Pulmonary artery endothelial cell (primary cell): ENCODE results near the gene PLA1A. TPM values are rescaled to one million over a fixed set of nuclear protein-coding genes. Genes with fewer than 3 reads are reported as not detected.
"Not testable (repeated sequence)": the region's sequence is repeated elsewhere in the genome, so short reads cannot be mapped to it uniquely, and the experiment has no call there.

Experiments
- DNase-seq: peaks from one replicate; pipeline ENCODE4 v3.0.0-alpha.2; 2011; ENCODE audit warnings: low read depth, low spot score
- total RNA-seq: library from RNA; depleted of rRNA; stranded (reverse); fragments of >200 nt; gene quantifications from 2 replicates; pipeline ENCODE4 v1.2.3, GENCODE V29; 2014

The PLA1A gene
- 0.28 and 0.92 TPM in 2 replicates for total RNA-seq

DNA sequence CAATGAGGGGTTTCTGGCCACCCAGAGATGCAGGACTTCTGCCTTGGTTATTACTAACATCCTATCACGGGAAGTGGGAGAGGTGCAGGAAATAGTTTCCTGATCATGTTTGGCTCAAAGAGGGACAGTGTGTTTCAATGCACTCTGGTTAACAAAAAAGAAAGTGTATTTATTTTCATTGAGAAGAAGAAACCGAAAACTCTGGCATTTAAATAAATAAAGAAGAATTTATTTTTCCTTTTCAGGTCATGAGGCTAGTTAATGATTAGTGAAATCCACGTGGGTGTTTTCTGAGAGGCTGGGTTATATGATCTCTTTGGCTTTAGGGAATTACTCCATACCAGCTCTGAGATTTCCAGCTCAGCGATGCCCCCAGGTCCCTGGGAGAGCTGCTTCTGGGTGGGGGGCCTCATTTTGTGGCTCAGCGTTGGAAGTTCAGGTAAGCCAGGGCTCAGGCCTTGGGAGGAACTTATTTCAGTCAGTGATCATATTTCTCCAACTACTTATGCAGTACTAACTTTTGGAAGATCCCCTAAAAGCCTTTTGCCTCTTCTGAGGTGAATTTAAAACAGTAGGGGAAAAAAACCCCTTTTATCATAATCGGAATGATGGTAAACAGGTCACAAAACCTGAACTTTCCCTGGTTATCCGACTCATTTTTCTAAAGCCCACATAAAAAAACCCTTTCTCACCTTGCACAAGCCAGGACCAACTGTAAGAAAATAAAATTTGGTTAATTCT is at the start of gene PLA1A:
TSS of gene PLA1A (plus strand) at position 338 of the 741 bp plus-strand sequence. CDS start at position 367, 29 bp downstream.
- no peak for DNase-seq

DNA sequence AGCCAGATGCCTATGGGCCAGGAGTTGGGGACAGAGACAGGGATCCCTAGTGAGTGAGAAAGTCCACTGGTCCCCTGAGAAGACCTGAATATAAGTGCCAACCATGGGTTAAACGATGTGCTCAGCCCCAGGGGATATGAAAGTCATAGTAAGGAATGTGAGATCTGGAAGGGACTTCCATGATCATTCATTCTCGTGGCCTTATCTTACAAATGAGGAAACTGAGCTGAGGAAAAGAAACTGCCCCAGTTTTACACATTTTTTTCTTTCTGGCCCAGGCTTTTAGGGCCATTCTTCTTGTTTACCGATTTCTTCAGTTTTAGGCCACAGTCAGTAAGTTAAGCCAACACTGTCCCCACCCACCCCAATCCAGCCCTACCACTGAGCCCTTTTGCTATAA is 49.3 kb upstream of the PLA1A start:
- no peak for DNase-seq

DNA sequence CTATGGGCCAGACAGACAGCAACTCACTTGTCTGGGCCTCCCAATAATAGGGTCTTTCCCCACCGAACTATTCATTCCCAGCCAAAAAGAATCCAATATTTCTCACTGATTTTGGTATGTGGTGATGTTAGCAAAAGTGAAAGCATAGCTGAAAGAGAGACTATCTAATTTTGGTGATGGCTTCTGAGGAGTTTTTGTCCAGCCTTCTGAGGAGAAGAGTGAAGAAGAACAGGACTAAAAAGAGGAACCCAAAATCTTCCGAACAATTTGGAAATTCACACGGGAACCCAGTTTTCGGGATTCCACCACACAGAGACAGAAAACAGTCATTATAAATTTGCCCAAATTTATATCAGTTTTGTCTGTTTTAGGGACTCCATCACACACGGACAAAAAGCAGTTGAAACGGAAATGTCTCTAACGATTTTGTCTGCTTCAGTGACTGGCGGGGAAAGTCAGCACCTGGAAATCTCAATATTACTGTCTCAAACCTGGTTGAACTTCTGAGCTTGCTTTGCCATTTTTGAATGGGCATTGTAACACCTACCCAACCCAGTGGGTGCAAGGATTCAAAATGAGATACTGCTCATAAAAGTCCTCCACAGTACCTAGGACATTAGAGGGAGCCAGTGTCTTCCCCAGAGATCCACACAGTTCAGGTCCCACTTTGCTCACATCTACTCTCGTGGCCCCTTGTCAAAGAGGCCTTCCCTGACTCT is 47.3 kb upstream of the PLA1A start:
- DNase-seq, result no peak

DNA sequence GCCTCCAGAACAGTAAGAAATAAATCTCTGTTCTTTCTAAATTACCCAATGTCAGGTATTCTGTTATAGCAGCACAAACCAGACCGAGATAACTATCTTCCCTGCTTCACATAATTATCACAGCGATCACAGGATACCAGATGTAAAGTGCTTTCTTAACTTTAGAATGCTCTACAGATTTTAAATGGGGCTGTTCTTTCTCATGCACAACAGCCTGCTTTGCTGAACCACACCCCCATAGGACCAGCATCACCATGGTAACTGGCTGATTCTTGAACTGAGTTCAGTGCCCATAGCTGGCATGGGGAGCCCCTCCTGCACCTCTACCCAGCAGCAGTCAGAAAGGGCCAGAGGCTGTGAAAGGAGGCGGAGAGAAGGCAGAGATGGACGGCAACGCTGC is 46.1 kb upstream of the PLA1A start:
- no peak for DNase-seq

- DNase-seq, result not testable (repeated sequence)
Measured at GRCh38 chr3:119552928-119553327, 44.8 kb upstream of the PLA1A start.

DNA sequence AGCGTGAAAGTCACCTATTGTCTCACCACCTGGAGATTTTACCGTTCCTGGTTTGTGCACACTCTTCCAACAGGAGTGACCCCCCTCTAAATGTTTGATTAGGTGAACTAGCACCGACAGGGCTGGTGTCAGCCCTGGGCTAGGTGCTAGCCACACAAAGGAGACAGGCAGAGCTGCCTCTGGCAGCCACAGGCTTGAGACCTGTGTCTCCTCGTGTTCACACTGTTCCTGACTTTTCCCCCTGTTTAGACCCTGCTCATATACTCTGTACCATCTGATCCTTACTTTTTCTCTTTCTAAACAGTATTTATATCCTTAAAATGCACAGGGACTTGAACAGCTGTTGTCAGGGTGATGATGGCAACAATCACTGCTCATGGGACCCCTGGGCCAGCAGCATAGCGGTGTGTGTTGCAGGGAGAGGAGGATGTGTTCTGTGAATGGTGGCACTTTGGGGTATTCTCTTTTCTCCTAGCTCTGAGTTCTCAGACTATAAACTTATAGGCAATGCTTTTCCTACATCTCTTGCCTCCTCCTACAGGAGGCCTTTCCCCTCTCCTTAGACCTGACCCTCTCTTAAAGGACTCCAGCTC is 43.8 kb upstream of the PLA1A start:
- no peak for DNase-seq

GRCh38 chr3:119555309-119555735 is 42.4 kb upstream of the PLA1A start:
- no peak for DNase-seq

DNA sequence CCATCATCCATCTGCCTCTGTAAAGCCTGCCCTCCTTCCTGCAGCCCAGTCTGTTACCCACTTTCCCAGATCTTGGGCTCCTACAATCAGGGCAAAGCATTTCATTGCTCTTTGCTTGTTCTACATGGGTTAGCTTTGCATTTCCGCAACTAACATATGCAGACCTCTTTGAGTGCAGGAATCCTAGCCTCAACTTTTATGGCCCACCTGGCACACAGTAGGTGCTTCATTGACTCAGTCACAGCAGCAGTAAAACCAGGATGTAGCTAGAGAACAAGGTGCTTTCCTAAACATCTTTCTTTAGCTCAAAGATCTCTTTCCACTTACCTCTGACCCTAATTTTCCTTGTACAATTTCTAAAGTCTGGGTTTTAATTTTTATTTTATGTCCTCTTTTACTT is 41.8 kb upstream of the PLA1A start:
- DNase-seq, result no peak

DNA sequence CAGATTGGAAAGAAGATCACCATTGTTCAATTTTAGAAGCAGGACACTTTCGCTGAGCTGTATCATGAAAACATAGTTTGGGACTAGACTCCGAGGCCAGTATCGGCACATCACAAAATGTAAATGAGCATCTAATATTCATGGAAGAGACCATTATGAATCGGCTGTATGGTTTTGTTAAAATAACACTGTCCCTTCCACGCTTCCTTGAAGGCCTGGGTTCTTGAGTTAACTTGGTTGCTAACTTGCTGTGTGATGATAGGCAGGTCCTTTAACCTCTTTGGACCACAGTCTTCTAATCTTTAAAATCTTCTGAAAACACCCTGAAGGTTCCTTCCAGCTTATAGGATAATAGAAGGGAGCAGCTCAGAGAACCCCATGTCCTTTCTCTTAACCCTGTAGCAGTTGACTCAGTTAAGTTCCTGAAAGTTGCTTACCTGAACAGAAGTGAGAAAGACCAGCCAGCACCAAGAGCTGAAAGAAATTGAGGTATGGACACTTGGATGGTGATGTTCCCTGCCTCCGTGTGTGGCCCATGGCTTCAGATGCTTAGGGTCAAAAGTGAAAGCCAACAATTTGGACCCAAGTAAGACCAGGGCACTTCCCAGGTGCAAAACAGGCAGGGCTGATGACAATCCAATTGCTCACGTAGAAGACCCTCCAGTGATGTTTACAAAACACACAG is 40.4 kb upstream of the PLA1A start:
- no peak for DNase-seq

- DNase-seq, result no peak
Measured at GRCh38 chr3:119557877-119558269, 39.8 kb upstream of the PLA1A start.

- DNase-seq, result no peak
Measured at GRCh38 chr3:119558626-119559317, 38.9 kb upstream of the PLA1A start.

DNA sequence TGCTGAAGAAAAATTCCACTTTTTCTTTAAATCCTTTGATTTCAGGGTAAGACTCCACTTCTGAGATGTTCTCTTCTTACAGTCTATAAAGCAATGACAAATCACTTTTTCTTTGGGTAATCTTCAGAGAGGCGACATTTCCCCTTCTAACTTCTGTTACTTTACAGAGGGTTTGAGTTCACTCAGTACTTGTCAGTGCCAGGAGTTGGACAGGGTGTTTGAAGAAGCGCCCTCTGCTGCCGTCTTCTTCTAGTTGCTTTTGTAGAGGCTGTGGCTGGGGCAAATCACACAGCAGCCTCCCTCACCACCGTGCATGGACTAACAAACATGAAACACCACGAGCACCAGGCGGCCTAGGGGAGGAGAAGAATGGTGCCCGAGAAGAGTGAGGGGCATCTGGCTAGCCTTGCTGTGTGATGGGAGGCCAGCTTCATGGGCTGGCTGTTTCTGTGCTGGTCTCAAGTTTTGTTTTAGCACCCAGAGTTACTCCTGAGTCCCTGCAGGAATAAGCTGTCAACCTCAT is 38.2 kb upstream of the PLA1A start, which contains the start of gene CD80:
TSS of gene CD80 (minus strand) at position 174 of the 523 bp plus-strand sequence. CDS start 1,886 bp downstream, outside the sequence.
- DNase-seq, result no peak

DNA sequence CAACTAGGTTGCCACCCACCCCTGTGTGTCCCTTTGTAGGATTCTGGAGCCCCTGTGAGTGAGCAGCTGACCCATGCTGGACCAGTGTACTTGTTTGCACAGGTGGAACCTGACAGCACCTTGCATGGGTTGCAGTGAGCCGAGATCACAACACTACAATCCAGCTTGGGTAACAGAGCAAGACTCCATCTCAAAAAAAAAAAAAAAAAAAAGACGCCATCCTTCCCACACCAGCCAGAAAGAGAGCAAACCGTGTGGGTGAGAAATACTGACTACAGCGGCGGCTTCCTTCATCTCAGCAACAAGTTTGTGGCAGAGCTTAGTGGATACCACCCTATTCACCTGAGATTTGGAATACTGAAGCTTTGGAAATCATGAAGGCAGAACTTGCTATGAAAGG is 37.5 kb upstream of the PLA1A start:
- no peak for DNase-seq

- no peak for DNase-seq
Measured at GRCh38 chr3:119562307-119562961, 35.3 kb upstream of the PLA1A start.

DNA sequence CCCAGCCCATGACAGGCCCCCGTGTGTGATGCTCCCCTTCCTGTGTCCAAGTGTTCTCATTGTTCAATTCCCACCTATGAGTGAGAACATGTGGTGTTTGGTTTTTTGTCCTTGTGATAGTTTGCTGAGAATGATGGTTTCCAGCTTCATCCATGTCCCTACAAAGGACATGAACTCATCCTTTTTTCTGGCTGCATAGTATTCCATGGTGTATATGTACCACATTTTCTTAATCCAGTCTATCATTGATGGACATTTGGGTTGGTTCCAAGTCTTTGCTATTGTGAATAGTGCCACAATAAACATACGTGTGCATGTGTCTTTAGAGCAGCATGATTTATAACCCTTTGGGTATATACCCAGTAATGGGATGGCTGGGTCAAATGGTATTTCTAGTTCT is 34.4 kb upstream of the PLA1A start:
- DNase-seq, result not testable (repeated sequence)

- DNase-seq, result no peak
Measured at GRCh38 chr3:119569156-119569555, 28.5 kb upstream of the PLA1A start.

- DNase-seq, result no peak
Measured at GRCh38 chr3:119570229-119570628, 27.5 kb upstream of the PLA1A start.

DNA sequence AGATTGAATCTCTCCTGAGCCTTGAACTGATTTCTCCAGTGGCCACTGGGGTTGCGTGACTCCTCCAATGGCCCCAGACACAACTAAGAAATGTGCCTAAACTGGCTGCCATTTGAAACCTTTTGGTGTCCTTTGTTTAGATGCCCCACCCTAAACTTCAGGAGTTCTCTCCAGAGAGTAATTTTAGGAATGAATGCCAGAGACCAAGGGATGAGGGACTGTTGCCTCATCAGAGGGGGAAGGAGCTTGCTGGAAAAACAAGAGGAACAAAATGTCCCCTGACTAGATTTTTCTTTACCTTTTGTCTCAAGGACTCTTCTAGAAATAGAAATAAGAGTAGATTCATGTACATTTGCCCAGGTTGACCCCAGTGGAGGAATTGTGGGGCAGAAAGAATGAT is 26.5 kb upstream of the PLA1A start:
- DNase-seq, result no peak

GRCh38 chr3:119571688-119572087 is 26.0 kb upstream of the PLA1A start:
- no peak for DNase-seq

DNA sequence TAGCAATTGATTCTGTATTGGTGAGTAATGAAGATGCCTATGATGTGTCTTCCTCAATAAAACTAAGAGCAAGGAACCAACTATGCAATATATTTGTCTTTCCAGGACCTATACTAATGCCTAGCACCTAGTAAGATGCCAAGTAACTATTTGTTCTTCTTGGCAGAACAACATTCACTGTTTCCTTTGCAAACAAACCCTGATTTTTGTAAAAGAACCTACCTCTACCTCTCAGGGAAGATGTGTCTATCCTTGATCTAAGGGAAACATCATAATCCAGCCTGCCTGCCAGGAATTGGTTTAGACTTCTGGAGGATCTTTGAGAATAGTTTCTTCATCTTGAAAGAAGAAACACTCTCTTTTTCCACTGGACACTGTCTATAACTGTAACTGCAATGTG is 22.2 kb upstream of the PLA1A start:
- DNase-seq, result no peak
